Fibroblast of pulmonary artery (primary cell): ENCODE data around the gene IFNA7.
A peak's percentile ranks its signal among the peaks of the same experiment; 100 is the strongest.
"Not testable (repeated sequence)": the region's sequence is repeated elsewhere in the genome, so short reads cannot be mapped to it uniquely, and the experiment has no call there.

Source experiments
- DNase-seq: peaks from one replicate; pipeline ENCODE4 v3.0.0-alpha.2; 2010; ENCODE audit warnings: low read depth
- H3K4me3 ChIP-seq: replicated peaks from 2 replicates; pipeline ENCODE4 v1.5.1; 2011; ENCODE audit warnings: low read depth, mild to moderate bottlenecking, control low read depth, low read length, moderate library complexity
- TF ChIP-seq, protein P1 (sequence below): IDR thresholded peaks from 2 replicates; pipeline ENCODE4 v1.5.1; 2011; ENCODE audit warnings: mild to moderate bottlenecking, control low read depth, low read length, inconsistent platforms; ENCODE audit errors: missing control alignments

Gene IFNA7

GRCh38 chr9:21233258-21233657 lies 31.3 kb upstream of the IFNA7 start:
- TF ChIP-seq, protein P1, sequence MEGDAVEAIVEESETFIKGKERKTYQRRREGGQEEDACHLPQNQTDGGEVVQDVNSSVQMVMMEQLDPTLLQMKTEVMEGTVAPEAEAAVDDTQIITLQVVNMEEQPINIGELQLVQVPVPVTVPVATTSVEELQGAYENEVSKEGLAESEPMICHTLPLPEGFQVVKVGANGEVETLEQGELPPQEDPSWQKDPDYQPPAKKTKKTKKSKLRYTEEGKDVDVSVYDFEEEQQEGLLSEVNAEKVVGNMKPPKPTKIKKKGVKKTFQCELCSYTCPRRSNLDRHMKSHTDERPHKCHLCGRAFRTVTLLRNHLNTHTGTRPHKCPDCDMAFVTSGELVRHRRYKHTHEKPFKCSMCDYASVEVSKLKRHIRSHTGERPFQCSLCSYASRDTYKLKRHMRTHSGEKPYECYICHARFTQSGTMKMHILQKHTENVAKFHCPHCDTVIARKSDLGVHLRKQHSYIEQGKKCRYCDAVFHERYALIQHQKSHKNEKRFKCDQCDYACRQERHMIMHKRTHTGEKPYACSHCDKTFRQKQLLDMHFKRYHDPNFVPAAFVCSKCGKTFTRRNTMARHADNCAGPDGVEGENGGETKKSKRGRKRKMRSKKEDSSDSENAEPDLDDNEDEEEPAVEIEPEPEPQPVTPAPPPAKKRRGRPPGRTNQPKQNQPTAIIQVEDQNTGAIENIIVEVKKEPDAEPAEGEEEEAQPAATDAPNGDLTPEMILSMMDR = no peak
- no peak for DNase-seq
- no peak overlapping the region for H3K4me3 ChIP-seq

DNA sequence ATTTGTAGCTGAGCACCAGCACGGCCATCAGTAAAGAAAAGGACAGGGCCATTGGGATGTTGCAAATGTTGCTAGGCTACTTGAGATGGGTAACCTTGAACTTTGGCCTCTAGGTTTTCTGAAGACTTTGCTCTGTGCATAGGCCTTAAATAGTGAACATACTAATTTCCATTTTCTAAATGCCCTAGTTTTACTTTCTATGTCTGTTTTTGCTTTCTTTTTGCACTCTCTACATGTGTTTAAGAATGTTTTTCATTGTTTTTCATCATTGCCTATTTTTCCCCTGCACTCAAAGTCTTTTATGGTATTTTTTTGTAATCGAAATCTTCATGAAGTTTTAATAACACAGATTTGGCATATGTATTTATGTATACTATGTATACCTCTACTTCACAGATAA lies 26.1 kb upstream of the IFNA7 start, which contains the start of gene IFNA17:
IFNA17 (minus strand) TSS at position 101 of the 400 bp plus-strand sequence; CDS start at position 52, 49 bp downstream.
- TF ChIP-seq, protein P1 = no peak
- DNase-seq = no peak
- no peak within 1 kb of the TSS for H3K4me3 ChIP-seq

GRCh38 chr9:21217211-21217610 lies 15.2 kb upstream of the IFNA7 start, which contains the start of gene IFNA16:
Gene IFNA16 (minus strand): TSS chr9:21217311. CDS start chr9:21217305, 6 bp downstream.
- not testable (repeated sequence) for H3K4me3 ChIP-seq, DNase-seq

DNA sequence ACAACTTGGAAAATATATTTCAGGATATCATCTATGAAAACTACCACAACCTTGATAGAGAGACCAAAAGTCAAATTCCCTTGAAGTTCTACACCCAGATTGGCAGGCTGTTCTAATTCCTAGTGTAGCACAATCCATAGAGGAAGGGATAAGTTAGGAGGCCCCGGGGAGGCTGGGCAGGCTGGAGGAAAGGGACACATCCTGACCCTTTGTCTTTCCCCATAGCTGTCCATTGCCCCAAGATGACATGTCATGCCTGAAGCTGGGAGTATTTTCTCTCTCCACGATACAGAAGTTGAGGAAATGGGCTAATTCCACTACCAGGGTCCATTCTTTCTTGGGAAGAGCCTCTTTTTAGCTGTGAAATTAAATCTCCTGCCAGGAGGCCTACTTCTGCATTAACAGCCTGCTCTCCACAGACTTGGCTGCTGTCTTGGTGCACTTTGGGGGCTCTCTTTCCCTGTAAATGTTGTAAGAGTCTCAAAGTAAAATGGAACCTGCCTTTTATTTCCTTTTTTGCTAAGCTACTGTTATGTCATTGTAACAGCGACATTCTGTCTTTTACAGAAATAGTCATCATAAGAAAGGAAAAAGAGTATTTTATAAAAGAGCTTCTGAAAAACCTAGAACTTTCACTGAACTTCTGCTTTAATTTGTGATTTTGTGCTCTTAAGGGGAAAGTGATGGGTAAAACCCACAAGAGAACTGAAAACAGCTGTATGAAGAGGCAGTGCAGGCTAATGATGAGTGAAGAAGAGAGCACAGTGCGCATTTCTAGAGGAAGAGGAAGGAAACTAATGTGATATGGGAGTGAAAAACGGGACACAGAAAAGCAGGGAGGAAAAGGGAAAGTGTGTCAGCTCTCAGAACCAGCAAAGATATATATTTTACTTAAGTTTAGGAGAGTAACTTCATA lies 11.7 kb upstream of the IFNA7 start:
- peak; percentile 11 for DNase-seq
- not testable (repeated sequence) for H3K4me3 ChIP-seq
- TF ChIP-seq, protein P1 = peak; percentile 53

DNA sequence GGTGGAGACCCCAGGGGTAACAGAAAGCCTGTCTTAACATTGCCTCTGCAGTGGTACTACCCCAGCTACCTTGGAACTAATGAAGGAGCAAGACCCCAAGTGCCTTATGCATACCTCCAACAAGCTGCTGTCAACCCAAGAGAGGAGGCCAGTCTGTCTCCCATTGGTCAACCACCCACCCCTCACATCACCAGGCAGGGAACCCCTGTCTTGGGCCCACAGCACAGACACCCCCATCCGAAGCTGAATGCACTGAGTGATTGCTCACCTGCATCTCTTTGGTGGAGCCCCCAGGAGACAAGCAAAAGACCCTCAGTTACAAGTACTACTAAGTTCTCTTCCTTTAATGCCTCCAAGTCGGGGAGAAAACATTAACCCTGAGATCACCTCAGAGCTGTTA lies 10.2 kb upstream of the IFNA7 start:
- not testable (repeated sequence) for H3K4me3 ChIP-seq, DNase-seq

- H3K4me3 ChIP-seq, DNase-seq: not testable (repeated sequence)
These were observed 8.8 kb upstream of the IFNA7 start for GRCh38 chr9:21210782-21211181.

- TF ChIP-seq, protein P1 = no peak
- H3K4me3 ChIP-seq = no peak overlapping the region
- no peak for DNase-seq
These were observed 8.3 kb upstream of the IFNA7 start for GRCh38 chr9:21210311-21210710.

DNA sequence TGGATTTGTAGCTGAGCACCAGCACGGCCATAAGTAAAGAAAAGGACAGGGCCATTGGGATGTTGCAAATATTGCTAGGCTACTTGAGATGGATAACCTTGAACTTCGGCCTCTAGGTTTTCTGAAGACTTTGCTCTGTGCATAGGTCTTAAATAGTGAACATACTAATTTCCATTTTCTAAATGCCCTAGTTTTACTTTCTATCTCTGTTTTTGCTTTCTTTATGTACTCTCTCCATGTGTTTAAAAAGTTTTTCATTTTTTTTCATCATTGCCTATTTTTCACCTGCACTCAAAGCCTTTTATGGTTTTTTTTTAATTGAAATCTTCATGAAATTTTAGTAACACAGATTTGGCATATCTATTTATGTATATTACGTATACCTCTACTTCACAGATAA lies 5.0 kb upstream of the IFNA7 start, which contains the start of gene IFNA10:
IFNA10 (minus strand) TSS at position 101 of the 400 bp plus-strand sequence; CDS start at position 55, 46 bp downstream.
- H3K4me3 ChIP-seq, DNase-seq: not testable (repeated sequence)

- H3K4me3 ChIP-seq = no peak overlapping the region
- DNase-seq = no peak
- TF ChIP-seq, protein P1 = no peak
These were observed 3.2 kb upstream of the IFNA7 start for GRCh38 chr9:21205204-21205603.
